CD14-positive monocyte (primary cell): ENCODE data around the gene SLC4A11. TPM values are rescaled to one million over a fixed set of nuclear protein-coding genes. Genes with fewer than 3 reads are reported as not detected.

Experiments
- DNase-seq, 3 donors: peaks; one replicate each; pipeline ENCODE4 v3.0.0-alpha.2; 2011 to 2022
- H2AFZ ChIP-seq: 2 replicates; pipeline ENCODE4 v1.6.0; 2012; ENCODE audit warnings: mild to moderate bottlenecking, low read depth, low read length, inconsistent platforms; ENCODE audit not compliant: insufficient read depth, poor library complexity, severe bottlenecking
- H3K27ac ChIP-seq, 2 donors: 1 replicate in 1 of 2; 2 replicates in 1 of 2; pipeline ENCODE4 v1.5.1; 2012 to 2013; ENCODE audit warnings: low read length in 2 of 2, control low read depth in 1 of 2, inconsistent platforms in 1 of 2, low read depth in 1 of 2, mild to moderate bottlenecking in 1 of 2
- H3K27me3 ChIP-seq, 2 donors: one replicate each; pipeline versions ENCODE4 v1.6.0 to v1.6.1; 2011 to 2013; ENCODE audit warnings: low read length in 2 of 2; ENCODE audit not compliant: control insufficient read depth in 2 of 2, insufficient read depth in 2 of 2
- H3K36me3 ChIP-seq, 2 donors: replicated peaks in 1 of 2; 1 replicate in 1 of 2; 2 replicates in 1 of 2; pipeline versions ENCODE4 v1.5.1 to v1.6.1; 2012 to 2013; ENCODE audit warnings: low read length in 2 of 2, control low read depth in 1 of 2, inconsistent platforms in 1 of 2, mild to moderate bottlenecking in 1 of 2; ENCODE audit not compliant: insufficient read depth in 2 of 2, control insufficient read depth in 1 of 2
- H3K4me1 ChIP-seq, 2 donors: 1 replicate in 1 of 2; 2 replicates in 1 of 2; pipeline versions ENCODE4 v1.5.1 to v1.6.1; 2012 to 2013; ENCODE audit warnings: low read length in 2 of 2, control low read depth in 1 of 2, inconsistent platforms in 1 of 2, mild to moderate bottlenecking in 1 of 2, moderate library complexity in 1 of 2; ENCODE audit not compliant: insufficient read depth in 2 of 2, control insufficient read depth in 1 of 2
- H3K4me2 ChIP-seq: replicated peaks from 2 replicates; pipeline ENCODE3; 2012; ENCODE audit warnings: low read length, moderate library complexity, mild to moderate bottlenecking; ENCODE audit not compliant: poor library complexity, severe bottlenecking; ENCODE audit errors: extremely low read depth
- H3K4me3 ChIP-seq, 3 experiments: fragments of 200-600 bp in 1 of 3; sonication (generic) in 1 of 3; replicated peaks in 1 of 3; 1 replicate in 2 of 3; 2 replicates in 1 of 3; pipeline ENCODE4 v1.5.1; 2011 to 2013; ENCODE audit warnings: low read length in 3 of 3, mild to moderate bottlenecking in 3 of 3, control low read depth in 2 of 3, low read depth in 2 of 3, inconsistent platforms in 1 of 3, moderate library complexity in 1 of 3
- H3K79me2 ChIP-seq: 2 replicates; pipeline ENCODE4 v1.6.0; 2012; ENCODE audit warnings: mild to moderate bottlenecking, control low read depth, inconsistent platforms, low read length, moderate library complexity; ENCODE audit not compliant: insufficient read depth
- H3K9ac ChIP-seq: 2 replicates; pipeline ENCODE4 v1.6.0; 2017; ENCODE audit warnings: low read length, mild to moderate bottlenecking; ENCODE audit not compliant: insufficient read depth, poor library complexity, severe bottlenecking
- H3K9me3 ChIP-seq, 2 donors: replicated peaks in 1 of 2; 1 replicate in 1 of 2; 2 replicates in 1 of 2; pipeline versions ENCODE4 v1.5.1 to v1.6.1; 2012 to 2013; ENCODE audit warnings: low read length in 2 of 2, control low read depth in 1 of 2; ENCODE audit not compliant: control insufficient read depth in 1 of 2, insufficient read depth in 1 of 2
- H4K20me1 ChIP-seq: 2 replicates; pipeline ENCODE4 v1.6.0; 2012; ENCODE audit warnings: mild to moderate bottlenecking, low read length, control low read depth, moderate library complexity; ENCODE audit not compliant: insufficient read depth
- H3K27ac Mint-ChIP-seq, 7 donors: one replicate each; pipeline ENCODE4 v1.8.0; 2020; ENCODE audit warnings: mild to moderate bottlenecking in 7 of 7, mixed read lengths in 7 of 7, moderate library complexity in 6 of 7, inconsistent platforms in 2 of 7
- H3K27me3 Mint-ChIP-seq, 3 donors: one replicate each; pipeline ENCODE4 v1.8.0; 2021 to 2022; ENCODE audit warnings: low read depth in 3 of 3, mild to moderate bottlenecking in 3 of 3, mixed read lengths in 3 of 3, moderate library complexity in 3 of 3, inconsistent platforms in 1 of 3
- H3K36me3 Mint-ChIP-seq, 2 donors: one replicate each; pipeline ENCODE4 v1.8.0; 2020; ENCODE audit warnings: mixed read lengths in 2 of 2, inconsistent platforms in 1 of 2, mild to moderate bottlenecking in 1 of 2
- H3K4me1 Mint-ChIP-seq: one replicate; pipeline ENCODE4 v1.8.0; 2020; ENCODE audit warnings: mild to moderate bottlenecking, mixed read lengths
- H3K4me3 Mint-ChIP-seq, 2 donors: one replicate each; pipeline ENCODE4 v1.8.0; 2020; ENCODE audit warnings: mild to moderate bottlenecking in 2 of 2, mixed read lengths in 2 of 2, moderate library complexity in 1 of 2
- H3K9me3 Mint-ChIP-seq, 7 donors: one replicate each; pipeline ENCODE4 v1.8.0; 2020 to 2022; ENCODE audit warnings: mixed read lengths in 7 of 7, mild to moderate bottlenecking in 6 of 7, moderate library complexity in 6 of 7, inconsistent platforms in 2 of 7
- WGBS: methylation state at CpG from one replicate; pipeline ENCODE4 v1.1.5; 2013; ENCODE audit warnings: missing lambda C conversion rate; ENCODE audit not compliant: insufficient coverage; 5-methylcytosine and 5-hydroxymethylcytosine counted together
- intact Hi-C, 2 donors: fragments of 100-400 bp; cut with micrococcal nuclease; formaldehyde crosslinking; loops; one replicate each; pipeline versions ENCODE4 v1.15.0 to v1.15.1; 2023
- polyA plus RNA-seq, 3 donors: library from polyadenylated mRNA; depleted of rRNA in 1 of 3; unstranded in 2 of 3; stranded (reverse) in 1 of 3; fragments of 300-500 nt in 2 of 3; fragments of >200 nt in 1 of 3; fragmentation: Illumina TruSeq in 2 of 3; gene quantifications; 1 replicate in 2 of 3; 2 replicates in 1 of 3; pipeline ENCODE4 v1.2.3, GENCODE V29; 2012 to 2021
- TF ChIP-seq, protein P1 (sequence below): fragments of 200-600 bp; IDR thresholded peaks from one replicate; pipeline ENCODE4 v1.8.0; 2022; ENCODE audit warnings: antibody characterized with exemption, mild to moderate bottlenecking

Gene SLC4A11
- polyA plus RNA-seq, 3 donors, result 0.11 to 0.33 TPM; not detected in 1

DNA sequence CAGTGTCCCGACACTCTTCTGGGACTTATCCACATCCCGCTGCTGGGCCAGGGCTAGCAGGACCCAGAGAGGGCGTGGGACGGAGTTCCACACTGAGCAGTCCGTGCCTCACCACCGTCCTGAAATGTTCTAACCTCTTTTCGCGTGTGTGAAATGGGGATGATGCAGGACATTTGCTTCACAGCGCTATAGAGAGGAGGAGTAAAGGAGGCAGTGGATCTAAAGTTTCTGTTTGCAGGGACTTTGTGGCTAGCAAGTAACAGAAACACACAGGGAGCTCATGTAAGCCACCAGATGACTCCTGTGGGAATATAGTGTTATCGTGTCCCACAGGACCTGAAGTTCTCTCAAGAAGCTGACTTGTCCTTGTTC lies 29.1 kb downstream of the SLC4A11 start:
- Mint-ChIP-seq H3K4me1 (peaks cover 17% of the 10 kb centered on the region), H3K9me3 (peaks cover 0 to 5% (median 0%) of the 10 kb centered on the region in 7 donors), H3K4me3 (peak overlapping the region; percentile 94 to 99), H3K36me3 (peaks cover 16 to 19% of the 10 kb centered on the region in 2 donors), H3K27me3 (peaks cover 0 to 3% (median 0%) of the 10 kb centered on the region in 3 donors), H3K27ac (peak overlapping the region in 6 of 7 donors; percentile 86 to 94 (median 92))
- TF ChIP-seq, protein P1, sequence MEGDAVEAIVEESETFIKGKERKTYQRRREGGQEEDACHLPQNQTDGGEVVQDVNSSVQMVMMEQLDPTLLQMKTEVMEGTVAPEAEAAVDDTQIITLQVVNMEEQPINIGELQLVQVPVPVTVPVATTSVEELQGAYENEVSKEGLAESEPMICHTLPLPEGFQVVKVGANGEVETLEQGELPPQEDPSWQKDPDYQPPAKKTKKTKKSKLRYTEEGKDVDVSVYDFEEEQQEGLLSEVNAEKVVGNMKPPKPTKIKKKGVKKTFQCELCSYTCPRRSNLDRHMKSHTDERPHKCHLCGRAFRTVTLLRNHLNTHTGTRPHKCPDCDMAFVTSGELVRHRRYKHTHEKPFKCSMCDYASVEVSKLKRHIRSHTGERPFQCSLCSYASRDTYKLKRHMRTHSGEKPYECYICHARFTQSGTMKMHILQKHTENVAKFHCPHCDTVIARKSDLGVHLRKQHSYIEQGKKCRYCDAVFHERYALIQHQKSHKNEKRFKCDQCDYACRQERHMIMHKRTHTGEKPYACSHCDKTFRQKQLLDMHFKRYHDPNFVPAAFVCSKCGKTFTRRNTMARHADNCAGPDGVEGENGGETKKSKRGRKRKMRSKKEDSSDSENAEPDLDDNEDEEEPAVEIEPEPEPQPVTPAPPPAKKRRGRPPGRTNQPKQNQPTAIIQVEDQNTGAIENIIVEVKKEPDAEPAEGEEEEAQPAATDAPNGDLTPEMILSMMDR, result no peak
- Histone ChIP-seq H3K4me1 (peaks cover 14 to 19% of the 10 kb centered on the region in 2 donors), H3K27me3 (no peaks in the 10 kb centered on the region), H3K36me3 (peaks cover 14 to 17% of the 10 kb centered on the region in 2 donors), H3K79me2 (peaks cover 37% of the 10 kb centered on the region), H3K27ac (peak overlapping the region; percentile 81 to 95), H4K20me1 (no peaks in the 10 kb centered on the region), H3K4me2 (peak overlapping the region; percentile 82), H3K4me3 (peak overlapping the region; percentile 66 to 99 (median 97)), H3K9ac (peak overlapping the region; percentile 93), H3K9me3 (no peaks in the 10 kb centered on the region), H2AFZ (peak overlapping the region; percentile 99)
- no peak for DNase-seq
- whole genome bisulfite sequencing, result 0% methylated on average over 8 of the region's 10 CpGs
- intact Hi-C loops, result loop anchor here in 1 of 2 donors (10.0 kb wide), 1 partner anchor 105 kb away; no protein-coding TSS in a partner anchor

DNA sequence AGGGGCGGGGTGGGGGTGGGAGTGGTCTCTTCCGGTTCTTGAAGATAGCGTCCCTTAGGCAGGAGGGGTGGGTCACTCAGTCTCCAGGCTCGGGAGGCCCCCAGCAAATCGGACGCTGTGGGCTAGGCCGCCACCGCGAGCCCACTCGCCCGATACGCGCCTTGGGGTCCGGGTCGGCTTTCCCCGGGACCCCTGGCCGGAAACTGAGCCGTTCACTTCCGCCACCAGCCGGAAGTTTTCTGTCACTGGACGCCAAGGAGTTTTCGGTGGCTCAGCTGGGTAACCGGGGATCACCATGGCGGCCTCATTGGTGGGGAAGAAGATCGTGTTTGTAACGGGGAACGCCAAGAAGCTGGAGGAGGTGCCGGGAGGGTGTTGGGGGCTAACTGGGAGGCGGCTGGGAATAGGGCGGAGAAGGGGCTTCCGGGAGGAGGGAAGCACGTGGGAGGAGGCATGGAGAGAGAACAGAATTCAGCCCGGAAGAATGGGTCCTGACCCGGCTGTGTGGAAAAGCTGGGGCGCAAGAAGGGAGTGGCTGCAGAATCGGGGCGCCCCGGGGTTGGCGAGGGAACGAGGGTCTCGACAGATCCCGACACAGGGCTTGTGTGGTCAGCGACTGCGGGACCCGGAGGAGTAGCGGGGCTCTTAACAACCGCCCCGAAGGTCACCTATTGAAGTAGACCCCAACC lies 29.6 kb downstream of the SLC4A11 start, which contains the start of gene ITPA:
ITPA (plus strand) TSS at position 242 of the 689 bp plus-strand sequence; CDS start at position 296, 54 bp downstream.
- DNase-seq, result peak; percentile 32 to 49 (median 41)
- H3K36me3 ChIP-seq, result peaks cover 12 to 14% of the 10 kb centered on the region in 2 donors
- peak within 1 kb of the TSS; percentile 81 to 95 for H3K27ac ChIP-seq
- peak within 1 kb of the TSS; percentile 94 to 99 for H3K4me3 Mint-ChIP-seq
- no peaks in the 10 kb centered on the region for H4K20me1 ChIP-seq
- peaks cover 17 to 19% of the 10 kb centered on the region in 2 donors for H3K4me1 ChIP-seq
- intact Hi-C loops, result no loop called here
- no peaks in the 10 kb centered on the region for H3K9me3 ChIP-seq
- H3K36me3 Mint-ChIP-seq, result peaks cover 15 to 16% of the 10 kb centered on the region in 2 donors
- H3K4me2 ChIP-seq, result peak within 1 kb of the TSS; percentile 82
- TF ChIP-seq, protein P1, result no peak
- peaks cover 38% of the 10 kb centered on the region for H3K79me2 ChIP-seq
- no peaks in the 10 kb centered on the region for H3K27me3 ChIP-seq
- H2AFZ ChIP-seq, result peak within 1 kb of the TSS; percentile 99
- H3K4me1 Mint-ChIP-seq, result peaks cover 17% of the 10 kb centered on the region
- H3K9ac ChIP-seq, result peak within 1 kb of the TSS; percentile 93
- peaks cover 0 to 3% (median 0%) of the 10 kb centered on the region in 3 donors for H3K27me3 Mint-ChIP-seq
- peak within 1 kb of the TSS; percentile 66 to 99 (median 97) for H3K4me3 ChIP-seq
- peak within 1 kb of the TSS; percentile 86 to 94 (median 92) for H3K27ac Mint-ChIP-seq
- WGBS, result under 1% methylated on average over 47 of the region's 48 CpGs
- H3K9me3 Mint-ChIP-seq, result peaks cover 0 to 5% (median 0%) of the 10 kb centered on the region in 7 donors
